Measurements from ENCODE around the gene EFL1. TPM values are rescaled to one million over a fixed set of nuclear protein-coding genes. Genes with fewer than 3 reads are reported as not detected.
A peak's percentile ranks its signal among the peaks of the same experiment; 100 is the strongest.
"Not testable (repeated sequence)": the region's sequence is repeated elsewhere in the genome, so short reads cannot be mapped to it uniquely, and the experiment has no call there.

EFL1 gene
- polyA plus RNA-seq (2013, experiment 1 of 2) = 7.4 TPM
- 9.6 TPM for polyA plus RNA-seq (2013, experiment 2 of 2)

DNA sequence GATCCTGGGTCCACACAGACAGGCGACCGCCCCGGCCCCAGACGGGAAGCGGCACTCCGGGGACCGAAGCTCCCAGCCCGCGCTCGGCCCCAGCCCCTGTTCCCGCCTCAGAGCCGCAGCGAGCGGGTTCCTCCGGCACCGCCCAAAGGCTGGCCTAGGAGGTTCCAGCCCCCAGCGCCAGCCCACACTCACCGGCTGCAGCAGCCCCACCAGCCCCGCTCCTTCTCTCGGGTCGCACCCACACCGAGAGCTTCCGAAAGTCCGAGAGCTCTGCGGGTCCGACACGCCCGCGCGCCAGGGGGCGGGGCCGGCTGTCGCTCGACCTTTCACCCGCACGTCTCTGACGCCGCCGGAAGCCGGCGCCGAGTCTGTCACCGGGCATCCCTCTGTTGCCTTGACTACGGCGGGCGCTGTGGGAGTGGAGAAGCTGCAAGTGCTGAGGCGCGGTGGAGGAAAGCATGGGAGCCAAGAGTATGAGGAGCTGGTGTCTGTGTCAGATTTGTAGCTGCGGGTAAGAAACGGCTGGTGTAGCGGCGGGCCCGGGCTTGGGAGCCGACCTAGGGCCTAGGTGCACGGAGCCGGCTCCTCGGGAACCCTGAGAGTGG is at the start of gene EFL1, which contains the start of gene SAXO2:
Gene EFL1 (minus strand): TSS at position 313 of the 605 bp plus-strand sequence. CDS start 956 bp downstream, outside the sequence.
Gene SAXO2 (plus strand): TSS at position 397 of the 605 bp plus-strand sequence. CDS start 62 bp downstream, at position 459.
- Histone ChIP-seq H3K23ac (ENCODE audit: low read length in 2 of 2) (peak within 1 kb of the TSS in 1 of 2 experiments; percentile 89), H2AFZ (ENCODE audit: low read depth, low read length) (peak within 1 kb of the TSS; percentile 96), H3K4ac (ENCODE audit: low read depth in 1 of 2, low read length in 2 of 2) (peak within 1 kb of the TSS in 1 of 2 experiments; percentile 71), H3K27me3 (ENCODE audit: control insufficient read depth in 1 of 2, insufficient read depth in 1 of 2, low read length in 2 of 2) (no peaks in the 10 kb centered on the region), H2BK12ac (ENCODE audit: low read length in 2 of 2) (peak within 1 kb of the TSS in 1 of 2 experiments; percentile 63), H3K79me1 (replicated peaks; ENCODE audit: low read length, poor library complexity, severe bottlenecking) (peaks cover 2% of the 10 kb centered on the region), H3K27ac (ENCODE audit: low read length, poor library complexity, severe bottlenecking) (no peak within 1 kb of the TSS), H4K8ac (ENCODE audit: low read length) (peak within 1 kb of the TSS; percentile 27), H2BK5ac (ENCODE audit: low read depth, low read length, poor library complexity, severe bottlenecking) (no peak within 1 kb of the TSS), H3K4me1 (ENCODE audit: control insufficient read depth, insufficient read depth, low read depth, low read length) (peaks cover 3% of the 10 kb centered on the region), H3K14ac (ENCODE audit: low read length in 2 of 2) (peak within 1 kb of the TSS in 1 of 2 experiments; percentile 96), H2AK5ac (ENCODE audit: low read length, severe bottlenecking) (no peak within 1 kb of the TSS), H3K9me3 (ENCODE audit: control insufficient read depth, low read length) (no peaks in the 10 kb centered on the region), H3K4me2 (ENCODE audit: low read length, poor library complexity, severe bottlenecking) (peak within 1 kb of the TSS; percentile 95), H3K18ac (ENCODE audit: low read depth in 1 of 2, low read length in 2 of 2) (peak within 1 kb of the TSS in 1 of 2 experiments; percentile 57), H3K36me3 (ENCODE audit: control insufficient read depth in 1 of 2, insufficient read depth in 2 of 2, low read depth in 1 of 2, low read length in 2 of 2) (peaks cover 0 to 31% of the 10 kb centered on the region in 2 experiments), H2BK15ac (ENCODE audit: low read depth, poor library complexity, severe bottlenecking) (no peak within 1 kb of the TSS), H4K91ac (ENCODE audit: low read length) (peak within 1 kb of the TSS; percentile 18), H2BK120ac (ENCODE audit: low read depth, low read length) (no peak within 1 kb of the TSS), H3K4me3 (ENCODE audit: insufficient read depth in 1 of 2, low read depth in 1 of 2, low read length in 2 of 2) (peak within 1 kb of the TSS; percentile 86 to 92), H3K9ac (ENCODE audit: low read length) (peak within 1 kb of the TSS; percentile 92)
- WGBS = under 1% methylated on average over 55 of the region's 57 CpGs
- peak; percentile 92 for DNase-seq

DNA sequence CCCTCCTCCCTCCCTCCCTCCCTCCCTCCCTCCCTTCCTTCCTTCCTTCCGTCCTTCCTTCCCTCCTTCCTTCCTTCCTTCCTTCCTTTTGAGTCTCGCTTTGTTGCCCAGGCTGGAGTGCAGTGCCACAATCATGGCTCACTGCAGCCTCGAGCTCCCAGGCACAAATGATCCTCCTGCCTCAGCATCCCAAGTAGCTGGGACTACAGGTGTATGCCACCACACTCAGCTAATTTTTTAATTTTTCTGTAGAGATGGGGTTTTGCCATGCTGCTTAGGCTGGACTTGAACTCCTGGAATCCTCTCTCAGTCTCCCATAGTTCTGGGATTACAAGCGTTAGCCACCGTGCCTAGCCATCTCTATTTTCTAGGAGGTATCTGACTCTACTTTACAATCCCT is 48.8 kb upstream of the EFL1 start:
- not testable (repeated sequence) for H2BK120ac ChIP-seq (ENCODE audit: low read depth, low read length); H3K79me1 ChIP-seq (replicated peaks; ENCODE audit: low read length, poor library complexity, severe bottlenecking); H3K18ac ChIP-seq (ENCODE audit: low read depth in 1 of 2, low read length in 2 of 2); H2BK12ac ChIP-seq (ENCODE audit: low read length in 2 of 2); H3K4me2 ChIP-seq (ENCODE audit: low read length, poor library complexity, severe bottlenecking); H3K27ac ChIP-seq (ENCODE audit: low read length, poor library complexity, severe bottlenecking); H3K4me3 ChIP-seq (ENCODE audit: insufficient read depth in 1 of 2, low read depth in 1 of 2, low read length in 2 of 2); H2BK5ac ChIP-seq (ENCODE audit: low read depth, low read length, poor library complexity, severe bottlenecking); H3K9ac ChIP-seq (ENCODE audit: low read length); H4K91ac ChIP-seq (ENCODE audit: low read length); DNase-seq; H3K36me3 ChIP-seq (ENCODE audit: control insufficient read depth in 1 of 2, insufficient read depth in 2 of 2, low read depth in 1 of 2, low read length in 2 of 2); H2BK15ac ChIP-seq (ENCODE audit: low read depth, poor library complexity, severe bottlenecking); H2AFZ ChIP-seq (ENCODE audit: low read depth, low read length); H3K4me1 ChIP-seq (ENCODE audit: control insufficient read depth, insufficient read depth, low read depth, low read length); H3K4ac ChIP-seq (ENCODE audit: low read depth in 1 of 2, low read length in 2 of 2); H3K23ac ChIP-seq (ENCODE audit: low read length in 2 of 2); H3K14ac ChIP-seq (ENCODE audit: low read length in 2 of 2); H2AK5ac ChIP-seq (ENCODE audit: low read length, severe bottlenecking); H4K8ac ChIP-seq (ENCODE audit: low read length); H3K9me3 ChIP-seq (ENCODE audit: control insufficient read depth, low read length)
- peaks cover 8 to 41% of the 10 kb centered on the region in 2 experiments for H3K27me3 ChIP-seq (ENCODE audit: control insufficient read depth in 1 of 2, insufficient read depth in 1 of 2, low read length in 2 of 2)
- 100% methylated on average over 4 of the region's 5 CpGs for WGBS

DNA sequence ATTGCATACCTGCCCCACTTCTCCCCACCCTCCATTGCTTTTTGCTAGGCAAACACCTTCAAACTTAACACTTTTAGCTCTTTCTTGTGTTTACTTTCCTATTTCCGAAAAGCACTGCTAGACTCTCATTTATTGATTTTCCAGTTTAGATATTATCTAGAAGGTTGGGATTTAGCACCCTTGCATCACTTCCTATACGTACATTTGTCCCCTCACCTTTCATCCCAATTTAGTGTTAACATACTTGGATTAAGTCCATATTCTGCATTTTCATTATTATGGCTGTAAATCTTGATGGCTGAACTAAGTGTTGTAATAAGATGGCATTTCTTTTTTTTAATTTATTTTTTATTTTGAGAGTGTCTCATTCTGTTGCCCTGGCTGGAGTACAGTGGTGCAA is 47.3 kb upstream of the EFL1 start:
- no peaks in the 10 kb centered on the region for H3K36me3 ChIP-seq (ENCODE audit: control insufficient read depth in 1 of 2, insufficient read depth in 2 of 2, low read depth in 1 of 2, low read length in 2 of 2)
- no peak overlapping the region for H2BK5ac ChIP-seq (ENCODE audit: low read depth, low read length, poor library complexity, severe bottlenecking)
- no peak overlapping the region for H2AK5ac ChIP-seq (ENCODE audit: low read length, severe bottlenecking)

DNA sequence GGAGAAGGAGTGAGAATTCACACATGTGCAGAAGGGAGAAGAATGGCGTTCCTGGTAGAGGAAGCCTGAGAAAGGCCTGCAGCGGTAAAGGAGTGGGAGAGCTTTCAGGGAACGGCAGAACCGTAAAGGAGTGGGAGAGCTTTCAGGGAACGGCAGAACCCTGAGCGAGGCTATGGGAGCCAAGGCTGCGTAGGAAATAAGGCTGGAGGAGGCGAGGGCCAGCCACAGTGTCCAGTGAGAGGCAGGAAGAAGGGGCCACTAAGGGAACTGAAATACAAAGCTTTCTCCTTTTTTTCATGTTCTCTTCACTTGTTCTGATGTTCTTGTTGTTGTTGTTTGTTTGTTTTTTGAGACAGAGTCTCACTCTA is 45.2 kb upstream of the EFL1 start:
- Histone ChIP-seq H3K27me3 (ENCODE audit: control insufficient read depth in 1 of 2, insufficient read depth in 1 of 2, low read length in 2 of 2) (peaks cover 0 to 46% of the 10 kb centered on the region in 2 experiments), H3K14ac (ENCODE audit: low read length in 2 of 2) (no peak overlapping the region), H3K23ac (ENCODE audit: low read length in 2 of 2) (no peak overlapping the region), H3K9me3 (ENCODE audit: control insufficient read depth, low read length) (peaks cover 3% of the 10 kb centered on the region), H2BK12ac (ENCODE audit: low read length in 2 of 2) (no peak overlapping the region), H3K4me2 (ENCODE audit: low read length, poor library complexity, severe bottlenecking) (no peak overlapping the region), H3K79me1 (replicated peaks; ENCODE audit: low read length, poor library complexity, severe bottlenecking) (no peaks in the 10 kb centered on the region), H3K4me1 (ENCODE audit: control insufficient read depth, insufficient read depth, low read depth, low read length) (no peaks in the 10 kb centered on the region), H2AFZ (ENCODE audit: low read depth, low read length) (no peak overlapping the region), H4K91ac (ENCODE audit: low read length) (no peak overlapping the region), H3K4ac (ENCODE audit: low read depth in 1 of 2, low read length in 2 of 2) (no peak overlapping the region), H4K8ac (ENCODE audit: low read length) (no peak overlapping the region), H3K27ac (ENCODE audit: low read length, poor library complexity, severe bottlenecking) (no peak overlapping the region), H2BK120ac (ENCODE audit: low read depth, low read length) (no peak overlapping the region), H2BK15ac (ENCODE audit: low read depth, poor library complexity, severe bottlenecking) (no peak overlapping the region), H3K18ac (ENCODE audit: low read depth in 1 of 2, low read length in 2 of 2) (no peak overlapping the region), H2AK5ac (ENCODE audit: low read length, severe bottlenecking) (no peak overlapping the region), H3K4me3 (ENCODE audit: insufficient read depth in 1 of 2, low read depth in 1 of 2, low read length in 2 of 2) (no peak overlapping the region), H3K9ac (ENCODE audit: low read length) (no peak overlapping the region), H3K36me3 (ENCODE audit: control insufficient read depth in 1 of 2, insufficient read depth in 2 of 2, low read depth in 1 of 2, low read length in 2 of 2) (no peaks in the 10 kb centered on the region), H2BK5ac (ENCODE audit: low read depth, low read length, poor library complexity, severe bottlenecking) (no peak overlapping the region)
- DNase-seq = no peak
- 88% methylated on average over 8 of the region's 8 CpGs for WGBS

More for the DNA sequence above, 47.3 kb upstream of the EFL1 start:
- Histone ChIP-seq H3K27me3 (ENCODE audit: control insufficient read depth in 1 of 2, insufficient read depth in 1 of 2, low read length in 2 of 2) (peaks cover 4 to 32% of the 10 kb centered on the region in 2 experiments), H3K9me3 (ENCODE audit: control insufficient read depth, low read length) (peaks cover 3% of the 10 kb centered on the region), H3K18ac (ENCODE audit: low read depth in 1 of 2, low read length in 2 of 2) (no peak overlapping the region), H2BK15ac (ENCODE audit: low read depth, poor library complexity, severe bottlenecking) (no peak overlapping the region), H3K79me1 (replicated peaks; ENCODE audit: low read length, poor library complexity, severe bottlenecking) (no peaks in the 10 kb centered on the region), H2AFZ (ENCODE audit: low read depth, low read length) (no peak overlapping the region), H3K4me2 (ENCODE audit: low read length, poor library complexity, severe bottlenecking) (no peak overlapping the region), H3K9ac (ENCODE audit: low read length) (no peak overlapping the region), H3K4me3 (ENCODE audit: insufficient read depth in 1 of 2, low read depth in 1 of 2, low read length in 2 of 2) (no peak overlapping the region), H2BK12ac (ENCODE audit: low read length in 2 of 2) (no peak overlapping the region), H2BK120ac (ENCODE audit: low read depth, low read length) (no peak overlapping the region), H3K23ac (ENCODE audit: low read length in 2 of 2) (no peak overlapping the region), H4K91ac (ENCODE audit: low read length) (no peak overlapping the region), H3K4ac (ENCODE audit: low read depth in 1 of 2, low read length in 2 of 2) (no peak overlapping the region), H3K4me1 (ENCODE audit: control insufficient read depth, insufficient read depth, low read depth, low read length) (peaks cover 3% of the 10 kb centered on the region), H3K27ac (ENCODE audit: low read length, poor library complexity, severe bottlenecking) (no peak overlapping the region), H3K14ac (ENCODE audit: low read length in 2 of 2) (no peak overlapping the region), H4K8ac (ENCODE audit: low read length) (no peak overlapping the region)
- DNase-seq = no peak
- 86% methylated on average over 1 of the region's 2 CpGs for WGBS
